HuH-7.5 (cell line): ENCODE measurements around the gene CCDC85A.

Experiments used
- DNase-seq: peaks from one replicate; pipeline ENCODE4 v3.0.0; 2011; ENCODE audit warnings: low spot score

CCDC85A gene

GRCh38 chr2:56240210-56240609 is 56.4 kb downstream of the CCDC85A start:
- no peak for DNase-seq

GRCh38 chr2:56244506-56244905 is 60.7 kb downstream of the CCDC85A start:
- no peak for DNase-seq

GRCh38 chr2:56244911-56245530 is 61.2 kb downstream of the CCDC85A start:
- DNase-seq, result no peak

DNA sequence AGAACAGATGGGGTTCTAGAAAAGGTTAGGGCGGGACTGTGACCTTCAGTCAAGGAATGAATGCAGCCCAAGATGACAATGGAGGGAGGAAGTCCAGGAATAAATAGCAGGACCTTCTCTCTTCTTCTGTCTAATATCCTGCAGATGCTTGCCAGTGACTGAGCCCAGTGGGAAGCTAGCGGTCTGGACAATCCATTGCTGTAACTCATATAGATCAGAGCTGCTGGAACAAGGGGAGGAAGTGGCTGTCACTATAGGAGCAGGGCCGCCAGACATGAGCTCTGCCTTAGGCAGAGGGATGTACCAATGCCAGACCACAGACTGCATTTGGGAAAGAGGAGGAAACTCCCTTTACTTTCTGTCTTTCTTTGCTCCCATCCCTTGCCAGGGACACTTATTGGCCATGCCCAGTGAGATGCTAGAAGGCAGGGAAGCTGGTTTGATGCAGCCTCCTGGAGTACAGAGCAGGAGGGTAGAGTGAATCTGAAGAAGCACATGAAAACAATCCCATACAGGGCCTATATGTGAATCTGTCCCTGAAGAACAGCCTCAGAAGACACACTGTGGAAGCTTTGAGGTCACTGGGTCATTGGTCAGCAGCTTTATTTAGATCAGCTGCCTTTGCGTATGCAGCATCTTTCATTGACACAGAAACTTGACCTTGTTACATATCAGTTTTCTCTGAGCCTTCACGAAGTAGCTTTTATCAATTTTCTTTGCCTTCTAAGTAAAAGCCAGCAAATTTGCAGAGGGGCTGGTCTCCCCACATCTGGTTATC is 65.4 kb downstream of the CCDC85A start:
- DNase-seq, result no peak

DNA sequence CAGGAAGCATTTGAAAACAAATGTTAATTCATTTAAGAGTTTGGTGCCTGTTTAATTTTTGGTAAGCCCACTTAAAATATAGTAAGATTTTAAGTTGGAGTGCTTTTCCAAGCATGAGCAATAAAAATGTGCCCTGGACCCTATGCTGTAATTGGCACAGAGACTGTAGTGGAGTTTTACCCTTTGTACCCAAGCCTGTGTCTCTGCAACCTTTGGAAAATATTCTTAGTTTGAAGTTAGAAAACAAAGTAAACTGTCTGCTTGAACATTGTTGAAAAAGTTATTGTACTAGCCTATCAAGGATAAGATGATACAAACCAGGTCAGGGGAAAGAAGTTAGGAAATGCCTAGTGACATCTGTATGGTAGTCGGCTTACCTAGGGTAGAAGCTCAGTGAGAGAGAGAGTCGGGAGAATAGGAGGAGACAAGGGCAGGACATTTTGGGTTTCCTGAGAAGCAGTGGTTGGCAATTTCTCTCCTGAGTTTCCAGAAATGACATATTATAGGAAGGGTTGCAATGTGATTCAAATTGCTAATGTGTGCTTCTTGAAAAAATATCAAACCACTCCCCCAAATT is 66.5 kb downstream of the CCDC85A start:
- DNase-seq, result no peak

GRCh38 chr2:56260415-56260814 is 76.6 kb downstream of the CCDC85A start:
- no peak for DNase-seq

DNA sequence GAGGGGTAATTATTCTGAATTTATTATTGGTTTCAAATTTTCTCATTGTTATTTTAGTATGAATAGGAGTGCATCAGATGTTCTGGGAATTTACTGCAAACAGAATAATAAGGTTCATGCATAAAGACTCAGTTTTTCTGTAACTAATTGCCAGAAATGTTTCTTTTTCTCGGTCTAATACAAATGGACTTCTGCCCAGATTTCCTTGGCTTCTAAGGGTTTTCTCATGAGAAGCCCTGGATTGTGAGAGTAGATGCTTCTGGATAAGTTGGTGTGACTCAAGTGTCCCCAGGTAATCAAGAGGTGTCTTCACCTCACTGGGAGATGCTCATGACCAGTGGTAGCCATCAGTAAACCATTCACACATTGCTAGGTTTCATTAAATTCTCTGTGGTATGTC is 78.5 kb downstream of the CCDC85A start:
- no peak for DNase-seq

DNA sequence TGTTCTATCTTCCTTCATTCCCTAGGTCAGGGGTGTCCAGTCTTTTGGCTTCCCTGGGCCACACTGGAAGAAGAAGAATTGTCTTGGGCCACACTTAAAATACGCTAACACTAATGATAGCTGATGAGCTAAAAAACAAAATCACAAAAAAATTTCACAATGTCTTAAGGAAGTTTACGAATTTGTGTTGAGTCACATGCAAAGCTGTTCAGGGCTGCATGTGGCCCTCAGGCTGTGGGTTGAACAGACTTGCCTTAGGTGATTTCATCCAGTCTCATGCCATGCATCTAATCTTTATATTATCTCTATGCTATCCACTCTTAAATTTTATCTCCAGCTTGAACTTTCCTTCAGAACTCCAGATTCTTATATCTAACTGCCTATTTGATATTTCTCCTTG is 80.1 kb downstream of the CCDC85A start:
- no peak for DNase-seq

GRCh38 chr2:56266761-56267414 is 83.1 kb downstream of the CCDC85A start:
- DNase-seq, result no peak

DNA sequence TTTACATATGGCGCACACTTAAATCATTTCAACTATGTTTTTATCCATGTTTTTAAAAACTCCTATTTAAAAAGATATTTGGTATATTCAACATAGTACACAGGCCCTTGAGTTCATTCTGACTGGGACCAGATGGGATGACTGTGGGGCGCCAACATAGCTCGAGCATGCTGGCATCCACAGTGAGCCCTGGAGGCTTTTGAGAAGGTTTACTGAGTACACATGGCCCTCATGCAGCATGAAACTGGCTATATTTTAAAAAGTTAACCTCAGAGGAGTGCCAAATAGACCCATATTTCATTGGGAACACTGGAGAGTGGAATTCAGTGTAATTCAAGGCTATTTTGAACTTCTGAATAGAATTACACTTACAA is 83.6 kb downstream of the CCDC85A start:
- DNase-seq, result no peak

DNA sequence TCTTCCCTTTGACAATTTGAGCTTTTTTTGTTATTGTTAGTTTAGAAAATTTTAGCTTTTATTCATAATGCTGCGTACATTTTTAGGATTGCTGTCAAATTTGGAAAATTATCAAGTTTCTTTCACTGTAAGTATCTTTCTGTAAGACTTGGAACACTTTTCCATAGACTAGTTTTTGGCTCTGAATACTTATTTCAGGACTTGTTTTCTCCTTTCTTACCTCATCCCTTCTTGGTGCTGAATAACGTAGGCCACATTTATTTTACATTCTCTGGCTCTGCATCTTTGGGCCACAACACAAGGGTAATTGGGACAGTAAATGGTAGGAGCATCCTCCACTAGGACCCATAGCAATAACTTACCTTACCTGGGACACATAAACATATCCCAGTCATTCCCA is 85.1 kb downstream of the CCDC85A start:
- DNase-seq, result no peak

GRCh38 chr2:56271275-56271674 is 87.5 kb downstream of the CCDC85A start:
- no peak for DNase-seq

DNA sequence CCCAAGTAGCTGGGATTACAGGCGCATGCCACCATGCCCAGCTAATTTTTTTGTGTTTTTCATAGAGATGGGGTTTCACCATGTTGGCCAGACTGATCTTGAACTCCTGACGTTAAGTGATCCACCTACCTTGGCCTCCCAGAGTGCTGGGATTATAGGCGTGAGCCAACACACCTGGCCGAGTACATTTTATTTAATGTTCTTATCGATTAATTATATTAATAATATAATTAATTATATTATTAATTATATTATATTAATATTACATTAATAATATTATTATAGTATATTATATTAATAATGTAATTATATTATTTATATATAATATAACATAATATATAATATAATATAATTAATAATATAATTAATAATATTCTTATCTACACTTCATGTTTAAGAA is 101.4 kb downstream of the CCDC85A start:
- DNase-seq, result no peak

DNA sequence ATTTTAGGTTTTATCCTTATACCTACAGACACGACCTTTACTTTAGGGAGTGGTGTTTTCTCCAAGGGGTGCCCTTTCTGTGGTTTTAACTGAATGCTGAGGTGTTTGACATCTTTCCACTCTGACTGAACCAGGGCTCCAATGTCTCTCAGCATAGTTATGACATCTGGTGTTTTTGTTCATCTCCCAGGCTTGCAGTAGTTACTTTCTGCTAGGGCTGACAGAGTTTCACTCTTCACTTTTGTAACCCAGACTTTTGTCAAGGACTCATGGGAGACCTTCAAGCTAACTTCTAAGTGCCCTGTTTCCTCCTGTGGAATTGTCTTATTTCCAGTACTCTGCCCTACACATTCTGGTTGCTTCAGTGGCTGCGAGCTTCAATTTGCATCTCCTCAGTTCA is 103.1 kb downstream of the CCDC85A start:
- no peak for DNase-seq

- DNase-seq, result no peak
Measured at GRCh38 chr2:56287508-56287907, 103.7 kb downstream of the CCDC85A start.

DNA sequence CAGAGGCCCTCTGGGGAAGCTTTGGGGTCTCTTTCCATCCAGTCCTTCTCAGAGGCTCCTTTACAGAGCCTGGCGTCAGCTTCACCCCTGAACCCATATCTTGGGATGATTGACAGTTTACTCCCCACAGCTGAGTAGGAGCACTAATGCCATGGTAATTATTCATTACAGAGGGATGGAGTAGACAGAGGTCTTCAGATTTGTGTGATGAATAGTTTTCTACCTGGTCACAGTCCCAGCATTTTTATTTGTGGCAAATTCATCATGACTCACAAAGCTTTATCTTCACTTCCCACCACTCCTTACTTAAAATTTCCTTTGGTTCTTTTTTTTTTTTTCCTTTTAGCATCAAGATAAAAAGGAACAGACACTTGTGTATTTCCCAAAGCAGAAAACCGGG is 104.2 kb downstream of the CCDC85A start:
- no peak for DNase-seq

DNA sequence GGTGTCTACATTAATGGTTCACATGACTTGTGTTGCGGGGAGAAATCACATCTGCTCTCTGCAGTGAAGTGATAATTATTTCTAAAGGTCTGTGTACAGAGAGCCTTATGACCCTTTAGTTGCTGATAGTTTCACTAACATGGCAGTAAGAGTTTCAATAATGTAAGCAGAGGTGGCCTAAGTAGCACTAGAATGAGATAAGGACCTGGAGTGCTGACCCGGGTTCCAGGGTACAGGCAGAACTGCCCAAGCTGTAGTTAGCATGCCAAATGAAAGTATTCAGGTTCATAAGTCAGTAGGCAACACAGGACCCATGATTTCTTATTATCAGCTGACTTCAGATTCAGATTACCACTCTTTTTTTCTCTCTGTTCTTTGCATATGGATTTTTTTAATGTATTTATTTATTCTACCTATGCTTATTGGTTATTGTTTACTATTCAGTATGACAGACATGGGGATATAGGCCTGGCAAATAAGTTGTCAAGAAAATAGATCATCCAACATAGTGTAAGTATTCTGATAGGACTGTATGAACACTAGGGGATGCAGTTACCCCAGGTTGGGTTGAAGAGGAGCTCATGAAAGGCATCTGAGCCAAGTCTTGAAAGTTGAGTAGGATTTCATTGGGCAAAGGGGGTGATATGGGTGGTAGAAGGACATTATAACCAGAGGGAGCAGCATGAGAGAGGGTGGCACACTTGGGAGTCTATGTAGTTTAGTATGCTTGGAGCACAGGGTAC is 105.2 kb downstream of the CCDC85A start:
- no peak for DNase-seq

DNA sequence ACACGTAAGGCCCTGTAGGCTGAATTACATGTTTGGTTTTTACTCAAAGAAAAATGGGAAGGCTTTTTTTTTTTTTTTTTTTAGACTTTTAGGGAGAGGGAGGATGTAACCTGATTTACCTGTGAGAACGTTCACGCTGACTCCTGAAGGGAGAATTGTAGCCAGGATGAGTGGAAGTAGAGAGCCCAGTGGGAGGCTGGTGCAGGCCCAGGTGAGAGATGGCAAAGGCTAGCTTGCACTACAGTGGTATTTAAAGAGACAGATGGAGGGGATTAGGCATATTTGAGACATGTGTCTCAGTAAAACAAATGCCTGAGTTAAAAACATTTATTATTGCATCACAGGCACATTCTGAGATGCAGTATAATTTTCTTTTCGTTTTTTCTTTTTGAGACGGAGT is 107.9 kb downstream of the CCDC85A start:
- DNase-seq, result no peak

- no peak for DNase-seq
Measured at GRCh38 chr2:56292951-56293350, 109.2 kb downstream of the CCDC85A start.

GRCh38 chr2:56295666-56296065 is 111.9 kb downstream of the CCDC85A start:
- DNase-seq, result no peak

DNA sequence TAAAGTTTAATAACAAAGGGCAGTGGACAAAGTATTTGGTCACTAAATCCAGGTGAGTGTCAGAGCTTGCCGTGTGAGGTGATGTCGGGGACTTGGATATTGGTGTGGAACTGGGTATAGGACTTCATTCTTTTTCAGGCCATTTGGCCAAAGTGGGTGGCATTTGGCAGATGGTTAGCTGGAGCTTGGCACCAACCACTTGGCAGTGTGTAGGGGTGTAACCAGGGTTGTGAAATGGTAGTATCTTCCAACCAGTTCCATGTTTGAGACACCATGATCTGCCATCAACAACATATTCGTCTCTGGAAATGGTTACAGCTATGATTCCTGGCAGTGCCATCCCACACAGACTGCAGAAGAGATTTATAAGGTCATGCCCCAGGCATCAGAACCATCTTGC is 113.9 kb downstream of the CCDC85A start:
- no peak for DNase-seq

- no peak for DNase-seq
Measured at GRCh38 chr2:56299171-56299691, 115.4 kb downstream of the CCDC85A start.
